SK-N-SH (cell line): Measurements from ENCODE around the gene SYNGR1. TPM values are rescaled to one million over a fixed set of nuclear protein-coding genes. Genes with fewer than 3 reads are reported as not detected.

Source experiments
- CTCF ChIA-PET: fragments of 300-600, 350-600 bp; formaldehyde crosslinking; extraction: SDS; loops from one replicate; lab custom pipeline; 2021; lab: Yijun Ruan, JAX
- POLR2A ChIA-PET: fragments of 350-600 bp; sonication (Branson Sonifier 250); formaldehyde crosslinking; extraction: SDS; loops from one replicate; lab custom pipeline; 2020; ENCODE audit warnings: antibody characterized with exemption, inconsistent platforms; lab: Yijun Ruan, JAX
- DNase-seq: peaks from one replicate; pipeline ENCODE4 v3.0.0; 2012
- H2AFZ ChIP-seq: fragments of 200-600 bp; sonication (generic); 2 replicates; pipeline ENCODE4 v1.8.1; 2016; ENCODE audit warnings: antibody characterized with exemption, mild to moderate bottlenecking, low read depth
- H3F3A ChIP-seq: fragments of 200-600 bp; sonication (generic); replicated peaks from 2 replicates; pipeline ENCODE3; 2016; ENCODE audit warnings: antibody characterized with exemption, mild to moderate bottlenecking; ENCODE audit not compliant: insufficient read depth
- H3K27ac ChIP-seq, 2 experiments: fragments of 200-500 bp in 1 of 2; fragments of 200-600 bp in 1 of 2; sonication (Bioruptor generic) in 1 of 2; sonication (generic), shearing (Covaris generic) in 1 of 2; 2 replicates each; pipeline versions ENCODE4 v1.5.1 to v1.6.1; 2014 to 2016; ENCODE audit warnings: low read depth in 2 of 2, inconsistent platforms in 1 of 2, low read length in 1 of 2, mild to moderate bottlenecking in 1 of 2, mixed read lengths in 1 of 2
- H3K27me3 ChIP-seq: fragments of 200-600 bp; sonication (generic), shearing (Covaris generic); 2 replicates; pipeline ENCODE4 v1.6.1; 2016; ENCODE audit warnings: mixed run types; ENCODE audit not compliant: insufficient read depth
- H3K36me3 ChIP-seq, 2 experiments: fragments of 200-500 bp in 1 of 2; fragments of 200-600 bp in 1 of 2; sonication (Bioruptor generic) in 1 of 2; sonication (generic) in 1 of 2; replicated peaks in 1 of 2; 2 replicates each; pipeline versions ENCODE3 to v1.5.1; 2014 to 2016; ENCODE audit warnings: low read length in 1 of 2, mild to moderate bottlenecking in 1 of 2; ENCODE audit not compliant: insufficient read depth in 2 of 2, control insufficient read depth in 1 of 2
- H3K4me1 ChIP-seq, 2 experiments: fragments of 200-500 bp in 1 of 2; fragments of 200-600 bp in 1 of 2; sonication (Bioruptor generic) in 1 of 2; sonication (generic), shearing (Covaris generic) in 1 of 2; 2 replicates each; pipeline versions ENCODE4 v1.5.1 to v1.6.1; 2014 to 2016; ENCODE audit warnings: low read depth in 1 of 2, low read length in 1 of 2, mixed run types in 1 of 2; ENCODE audit not compliant: insufficient read depth in 2 of 2, control insufficient read depth in 1 of 2
- H3K4me2 ChIP-seq: fragments of 200-600 bp; sonication (generic), shearing (Covaris generic); 2 replicates; pipeline ENCODE4 v1.6.1; 2017; ENCODE audit warnings: mixed run types
- H3K4me3 ChIP-seq, 2 experiments: fragments of 200-500 bp in 1 of 2; fragments of 200-600 bp in 1 of 2; sonication (Bioruptor generic) in 1 of 2; sonication (generic), shearing (Covaris generic) in 1 of 2; 2 replicates each; pipeline versions ENCODE4 v1.5.1 to v1.8.1; 2014 to 2016; ENCODE audit warnings: low read depth in 2 of 2, inconsistent platforms in 1 of 2, low read length in 1 of 2, mild to moderate bottlenecking in 1 of 2, mixed read lengths in 1 of 2, moderate library complexity in 1 of 2
- H3K79me2 ChIP-seq: fragments of 200-600 bp; sonication (generic); 2 replicates; pipeline ENCODE4 v1.8.1; 2017; ENCODE audit warnings: mild to moderate bottlenecking; ENCODE audit not compliant: insufficient read depth
- H3K9ac ChIP-seq: fragments of 200-600 bp; sonication (generic); 2 replicates; pipeline ENCODE4 v1.6.1; 2017; ENCODE audit warnings: mixed run types
- H3K9me2 ChIP-seq: fragments of 200-600 bp; sonication (generic); 2 replicates; pipeline ENCODE4 v1.6.1; 2017; ENCODE audit warnings: mixed run types
- H3K9me3 ChIP-seq: fragments of 200-600 bp; sonication (generic); 2 replicates; pipeline ENCODE4 v1.6.1; 2017; ENCODE audit warnings: mixed run types, mild to moderate bottlenecking, moderate library complexity
- H4K20me1 ChIP-seq: fragments of 200-600 bp; sonication (generic); 2 replicates; pipeline ENCODE4 v1.6.1; 2017; ENCODE audit warnings: mild to moderate bottlenecking, mixed run types; ENCODE audit not compliant: insufficient read depth
- ELF1 ChIP-seq: IDR thresholded peaks from 2 replicates; pipeline ENCODE4 v1.4.0; 2012
- FOXM1 ChIP-seq: IDR thresholded peaks from 2 replicates; pipeline ENCODE4 v1.4.0; 2012; ENCODE audit warnings: low read depth, mild to moderate bottlenecking
- NRF1 ChIP-seq: IDR thresholded peaks from 2 replicates; pipeline ENCODE4 v1.6.1; 2012; ENCODE audit warnings: low read depth, mild to moderate bottlenecking, low read length
- RAD21 ChIP-seq: IDR thresholded peaks from 2 replicates; pipeline ENCODE4 v1.6.1; 2012; ENCODE audit warnings: mild to moderate bottlenecking, low read length
- RXRA ChIP-seq: IDR thresholded peaks from 2 replicates; pipeline ENCODE4 v1.4.0; 2012; ENCODE audit warnings: low read depth, mild to moderate bottlenecking, borderline replicate concordance
- TAF1 ChIP-seq: IDR thresholded peaks from 2 replicates; pipeline ENCODE4 v1.6.1; 2012; ENCODE audit warnings: low read depth, mild to moderate bottlenecking, low read length, moderate library complexity, borderline replicate concordance
- TEAD4 ChIP-seq: IDR thresholded peaks from 2 replicates; pipeline ENCODE4 v1.4.0; 2012; ENCODE audit warnings: mild to moderate bottlenecking, borderline replicate concordance; ENCODE audit not compliant: insufficient read depth
- YY1 ChIP-seq: IDR thresholded peaks from 2 replicates; pipeline ENCODE4 v1.4.0; 2012; ENCODE audit warnings: low read depth, mild to moderate bottlenecking
- WGBS: methylation state at CpG from one replicate; pipeline ENCODE4 v1.1.6; 2017; ENCODE audit warnings: low lambda C conversion rate; 5-methylcytosine and 5-hydroxymethylcytosine counted together
- polyA plus RNA-seq, 3 experiments: library from polyadenylated mRNA; depleted of rRNA; stranded (reverse); fragments of >200 nt; gene quantifications; 2 replicates each; pipeline ENCODE4 v1.2.3, GENCODE V29; 2012
- TF ChIP-seq, protein P1 (sequence below): IDR thresholded peaks from 2 replicates; pipeline ENCODE4 v1.6.1; 2012; ENCODE audit warnings: mild to moderate bottlenecking, low read depth, low read length, moderate library complexity
- TF ChIP-seq, protein P2 (sequence below): IDR thresholded peaks from 2 replicates; pipeline ENCODE4 v1.4.0; 2012; ENCODE audit warnings: low read depth, borderline replicate concordance
- TF ChIP-seq, protein P3 (sequence below): IDR thresholded peaks from 2 replicates; pipeline ENCODE4 v1.4.0; 2012; ENCODE audit warnings: low read depth
- TF ChIP-seq, protein P4 (sequence below): IDR thresholded peaks from 2 replicates; pipeline ENCODE4 v1.4.0; 2012; ENCODE audit warnings: low read depth, borderline replicate concordance

The SYNGR1 gene
- polyA plus RNA-seq, 1 of the 3 experiments (the other 2 are of a cell fraction), result 18.7 TPM

DNA sequence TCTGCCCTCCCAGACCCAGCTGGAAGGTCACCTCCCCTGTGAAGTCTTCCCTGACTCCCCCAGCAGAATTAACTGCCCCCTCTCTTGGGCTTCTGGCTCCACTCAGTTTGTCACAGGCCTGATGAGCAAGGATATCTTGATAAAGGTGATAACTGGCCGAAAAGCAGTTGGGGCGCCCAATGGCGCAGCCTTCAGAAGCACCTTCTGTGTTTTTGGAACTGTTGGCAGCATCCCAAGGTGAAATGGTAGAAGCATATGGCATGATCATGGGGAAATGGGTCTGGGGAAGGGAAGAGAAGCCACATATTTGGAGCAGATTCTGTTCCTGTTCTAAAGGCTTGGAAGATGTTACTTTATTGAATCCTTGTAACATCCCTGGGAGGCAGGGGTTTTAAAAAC is 47.0 kb downstream of the SYNGR1 start (continued):
- TF ChIP-seq RAD21 (no peak), TEAD4 (no peak), RXRA (no peak), NRF1 (no peak)
- TF ChIP-seq, protein P1, sequence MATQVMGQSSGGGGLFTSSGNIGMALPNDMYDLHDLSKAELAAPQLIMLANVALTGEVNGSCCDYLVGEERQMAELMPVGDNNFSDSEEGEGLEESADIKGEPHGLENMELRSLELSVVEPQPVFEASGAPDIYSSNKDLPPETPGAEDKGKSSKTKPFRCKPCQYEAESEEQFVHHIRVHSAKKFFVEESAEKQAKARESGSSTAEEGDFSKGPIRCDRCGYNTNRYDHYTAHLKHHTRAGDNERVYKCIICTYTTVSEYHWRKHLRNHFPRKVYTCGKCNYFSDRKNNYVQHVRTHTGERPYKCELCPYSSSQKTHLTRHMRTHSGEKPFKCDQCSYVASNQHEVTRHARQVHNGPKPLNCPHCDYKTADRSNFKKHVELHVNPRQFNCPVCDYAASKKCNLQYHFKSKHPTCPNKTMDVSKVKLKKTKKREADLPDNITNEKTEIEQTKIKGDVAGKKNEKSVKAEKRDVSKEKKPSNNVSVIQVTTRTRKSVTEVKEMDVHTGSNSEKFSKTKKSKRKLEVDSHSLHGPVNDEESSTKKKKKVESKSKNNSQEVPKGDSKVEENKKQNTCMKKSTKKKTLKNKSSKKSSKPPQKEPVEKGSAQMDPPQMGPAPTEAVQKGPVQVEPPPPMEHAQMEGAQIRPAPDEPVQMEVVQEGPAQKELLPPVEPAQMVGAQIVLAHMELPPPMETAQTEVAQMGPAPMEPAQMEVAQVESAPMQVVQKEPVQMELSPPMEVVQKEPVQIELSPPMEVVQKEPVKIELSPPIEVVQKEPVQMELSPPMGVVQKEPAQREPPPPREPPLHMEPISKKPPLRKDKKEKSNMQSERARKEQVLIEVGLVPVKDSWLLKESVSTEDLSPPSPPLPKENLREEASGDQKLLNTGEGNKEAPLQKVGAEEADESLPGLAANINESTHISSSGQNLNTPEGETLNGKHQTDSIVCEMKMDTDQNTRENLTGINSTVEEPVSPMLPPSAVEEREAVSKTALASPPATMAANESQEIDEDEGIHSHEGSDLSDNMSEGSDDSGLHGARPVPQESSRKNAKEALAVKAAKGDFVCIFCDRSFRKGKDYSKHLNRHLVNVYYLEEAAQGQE, result no peak

DNA sequence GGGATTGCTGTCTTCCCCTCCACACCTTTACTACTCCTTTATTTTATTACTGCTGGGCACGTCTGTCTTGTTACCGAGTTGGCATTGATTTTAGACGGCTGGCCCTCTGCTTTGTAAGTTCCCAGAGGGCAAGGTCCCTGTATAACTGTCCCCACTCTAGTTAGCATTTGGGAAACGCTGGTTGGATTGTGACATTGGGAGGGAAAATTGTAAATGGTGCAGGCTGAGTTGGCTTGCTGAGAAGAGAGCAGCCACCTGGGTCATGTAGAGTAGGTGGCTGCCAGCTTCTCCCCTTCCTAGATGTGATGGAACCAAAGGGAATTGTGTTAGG is 51.5 kb downstream of the SYNGR1 start:
- H3K4me2 ChIP-seq, result no peak overlapping the region
- no peaks in the 10 kb centered on the region for H4K20me1 ChIP-seq
- ChIA-PET POLR2A (no interaction called here), CTCF (no interaction called here)
- no peaks in the 10 kb centered on the region for H3F3A ChIP-seq
- H3K27ac ChIP-seq, result no peak overlapping the region
- H3K27me3 ChIP-seq, result no peaks in the 10 kb centered on the region
- 83% methylated on average over 3 of the region's 4 CpGs for WGBS
- TF ChIP-seq TEAD4 (no peak), TAF1 (no peak), YY1 (no peak), NRF1 (no peak), FOXM1 (no peak), ELF1 (no peak)
- TF ChIP-seq, protein P2, sequence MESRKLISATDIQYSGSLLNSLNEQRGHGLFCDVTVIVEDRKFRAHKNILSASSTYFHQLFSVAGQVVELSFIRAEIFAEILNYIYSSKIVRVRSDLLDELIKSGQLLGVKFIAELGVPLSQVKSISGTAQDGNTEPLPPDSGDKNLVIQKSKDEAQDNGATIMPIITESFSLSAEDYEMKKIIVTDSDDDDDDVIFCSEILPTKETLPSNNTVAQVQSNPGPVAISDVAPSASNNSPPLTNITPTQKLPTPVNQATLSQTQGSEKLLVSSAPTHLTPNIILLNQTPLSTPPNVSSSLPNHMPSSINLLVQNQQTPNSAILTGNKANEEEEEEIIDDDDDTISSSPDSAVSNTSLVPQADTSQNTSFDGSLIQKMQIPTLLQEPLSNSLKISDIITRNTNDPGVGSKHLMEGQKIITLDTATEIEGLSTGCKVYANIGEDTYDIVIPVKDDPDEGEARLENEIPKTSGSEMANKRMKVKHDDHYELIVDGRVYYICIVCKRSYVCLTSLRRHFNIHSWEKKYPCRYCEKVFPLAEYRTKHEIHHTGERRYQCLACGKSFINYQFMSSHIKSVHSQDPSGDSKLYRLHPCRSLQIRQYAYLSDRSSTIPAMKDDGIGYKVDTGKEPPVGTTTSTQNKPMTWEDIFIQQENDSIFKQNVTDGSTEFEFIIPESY, result no peak
- TF ChIP-seq, protein P3, sequence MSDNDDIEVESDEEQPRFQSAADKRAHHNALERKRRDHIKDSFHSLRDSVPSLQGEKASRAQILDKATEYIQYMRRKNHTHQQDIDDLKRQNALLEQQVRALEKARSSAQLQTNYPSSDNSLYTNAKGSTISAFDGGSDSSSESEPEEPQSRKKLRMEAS, result no peak
- TF ChIP-seq, protein P4, sequence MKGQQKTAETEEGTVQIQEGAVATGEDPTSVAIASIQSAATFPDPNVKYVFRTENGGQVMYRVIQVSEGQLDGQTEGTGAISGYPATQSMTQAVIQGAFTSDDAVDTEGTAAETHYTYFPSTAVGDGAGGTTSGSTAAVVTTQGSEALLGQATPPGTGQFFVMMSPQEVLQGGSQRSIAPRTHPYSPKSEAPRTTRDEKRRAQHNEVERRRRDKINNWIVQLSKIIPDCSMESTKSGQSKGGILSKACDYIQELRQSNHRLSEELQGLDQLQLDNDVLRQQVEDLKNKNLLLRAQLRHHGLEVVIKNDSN, result no peak
- no peaks in the 10 kb centered on the region for H3K36me3 ChIP-seq
- no peak overlapping the region for H2AFZ ChIP-seq
- no peak for DNase-seq
- peaks cover 0 to 3% of the 10 kb centered on the region in 2 experiments; a peak in 1 of 4 replicates for H3K4me1 ChIP-seq
- H3K9me3 ChIP-seq, result no peaks in the 10 kb centered on the region
- H3K9ac ChIP-seq, result no peak overlapping the region
- H3K4me3 ChIP-seq, result no peak overlapping the region
- no peaks in the 10 kb centered on the region for H3K9me2 ChIP-seq
- peaks cover 11% of the 10 kb centered on the region for H3K79me2 ChIP-seq
